ENCODE data around the gene SSC4D.
"Not testable (repeated sequence)": the region's sequence is repeated elsewhere in the genome, so short reads cannot be mapped to it uniquely, and the experiment has no call there.

Gene SSC4D

DNA sequence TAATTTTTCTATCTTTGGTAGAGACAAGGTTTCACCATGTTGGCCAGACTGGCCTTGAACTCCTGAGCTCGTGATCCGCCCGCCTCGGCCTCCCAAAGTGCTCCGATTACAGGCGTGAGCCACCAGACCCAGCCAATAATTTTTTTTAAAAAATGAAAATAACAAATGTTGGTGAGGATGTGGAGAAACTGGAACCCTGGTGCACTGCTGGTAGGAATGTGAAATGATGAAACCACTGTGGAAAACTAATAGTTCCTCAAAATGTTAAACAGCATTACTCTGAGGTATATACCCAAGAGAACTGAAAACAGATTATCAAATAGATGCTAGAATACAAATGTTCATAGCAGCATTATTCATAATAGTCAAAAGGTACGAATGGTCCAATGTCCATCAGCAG, 27.7 kb downstream of the SSC4D start:
- DNase-seq = no peak

DNA sequence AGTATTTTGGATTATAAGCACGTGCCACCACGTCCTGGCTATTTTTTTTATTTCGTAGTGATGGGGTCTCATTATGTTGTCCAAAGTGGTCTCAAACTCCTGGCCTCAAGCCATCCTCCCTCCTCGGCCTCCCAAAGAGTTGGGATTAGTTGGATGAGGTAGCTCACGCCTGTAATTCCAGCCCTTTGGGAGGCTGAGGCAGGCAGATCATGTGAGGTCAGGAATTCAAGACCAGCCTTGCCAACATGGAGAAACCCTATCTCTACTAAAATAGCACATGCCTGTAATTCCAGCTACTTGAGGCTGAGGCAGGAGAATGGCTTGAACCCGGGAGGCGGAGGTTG, 28.9 kb downstream of the SSC4D start:
- DNase-seq = no peak

- no peak for DNase-seq
These were observed 32.1 kb downstream of the SSC4D start for GRCh38 chr7:76377186-76377918.

DNA sequence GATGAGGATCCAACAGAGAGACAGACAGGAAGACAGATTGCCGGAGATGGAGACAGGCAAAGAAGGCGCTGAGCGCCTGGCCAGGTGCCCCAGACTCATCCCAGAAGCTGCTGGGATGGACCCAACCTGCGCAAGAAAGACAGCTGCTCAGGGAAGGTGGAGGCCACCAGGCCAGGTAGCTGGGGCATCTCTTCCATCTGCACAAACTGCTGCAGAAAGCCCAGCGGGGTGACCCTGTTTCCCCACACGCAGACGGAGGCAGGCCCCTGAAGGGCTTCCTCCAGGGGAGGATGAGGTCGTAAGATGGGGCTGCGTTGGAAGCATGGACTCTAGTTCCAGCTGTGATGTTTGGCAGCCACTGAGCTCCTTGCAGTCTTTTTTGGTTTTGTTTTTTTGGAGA, 34.2 kb downstream of the SSC4D start:
- no peak for DNase-seq

DNA sequence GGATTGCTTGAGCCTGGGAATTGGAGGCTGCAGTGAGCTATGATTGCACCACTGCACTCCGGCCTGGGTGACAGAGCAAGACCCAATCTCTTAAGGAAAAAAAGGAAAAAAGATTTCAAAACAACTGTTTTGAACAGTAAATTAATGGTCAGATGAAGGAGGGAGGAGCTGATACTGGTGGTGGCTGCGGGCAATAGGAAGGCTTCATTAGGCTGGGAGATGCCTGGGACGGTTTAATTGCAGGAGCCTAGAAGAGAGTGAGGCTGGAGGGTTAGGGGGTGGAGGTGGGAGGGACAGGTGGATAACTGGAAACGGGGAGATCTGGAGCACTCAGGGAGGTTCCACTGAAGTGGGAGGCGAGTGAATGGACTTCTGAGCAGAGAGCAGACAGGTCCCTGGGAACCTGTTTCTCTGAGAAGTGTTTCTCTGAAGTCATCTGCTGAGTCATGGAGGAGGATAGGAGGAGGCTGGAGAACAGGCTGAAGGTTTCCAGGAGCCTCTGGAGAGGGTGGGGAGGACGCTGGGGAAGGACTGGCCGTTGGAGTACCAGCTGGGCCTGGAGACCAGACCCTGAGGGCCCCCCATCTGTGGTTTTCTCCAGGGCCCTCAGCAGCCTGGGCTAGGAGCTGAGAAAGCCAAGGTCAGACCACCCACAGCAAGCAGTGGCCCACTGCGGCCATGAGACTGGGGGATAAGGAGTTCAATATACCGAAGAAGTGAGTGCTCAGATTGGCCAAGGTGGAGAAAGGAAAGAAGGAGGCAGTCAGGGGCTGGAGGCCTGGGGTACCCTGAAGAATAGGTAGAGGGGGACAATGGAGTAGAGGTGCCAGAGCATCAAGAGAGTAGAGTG, 36.3 kb downstream of the SSC4D start:
- DNase-seq = no peak

DNA sequence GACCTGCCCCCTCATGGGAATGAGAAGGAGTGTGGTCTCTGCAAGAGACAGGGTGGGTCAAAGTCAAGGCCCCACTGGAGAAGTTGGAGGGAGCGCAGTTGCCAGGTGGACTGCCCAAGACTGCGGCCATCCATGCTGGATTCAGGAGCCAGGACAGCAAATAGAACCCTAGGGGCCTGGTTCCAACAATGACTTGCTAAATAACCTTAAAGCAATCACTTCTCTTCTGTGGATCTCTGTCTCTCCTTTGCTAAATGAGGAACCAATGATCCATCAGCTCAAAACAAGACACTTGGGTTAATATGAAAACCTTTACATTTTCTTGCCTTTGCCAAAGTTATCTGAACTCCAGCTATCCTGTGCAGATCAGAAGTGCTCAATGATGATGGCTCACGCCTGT, 38.1 kb downstream of the SSC4D start:
- no peak for DNase-seq

DNA sequence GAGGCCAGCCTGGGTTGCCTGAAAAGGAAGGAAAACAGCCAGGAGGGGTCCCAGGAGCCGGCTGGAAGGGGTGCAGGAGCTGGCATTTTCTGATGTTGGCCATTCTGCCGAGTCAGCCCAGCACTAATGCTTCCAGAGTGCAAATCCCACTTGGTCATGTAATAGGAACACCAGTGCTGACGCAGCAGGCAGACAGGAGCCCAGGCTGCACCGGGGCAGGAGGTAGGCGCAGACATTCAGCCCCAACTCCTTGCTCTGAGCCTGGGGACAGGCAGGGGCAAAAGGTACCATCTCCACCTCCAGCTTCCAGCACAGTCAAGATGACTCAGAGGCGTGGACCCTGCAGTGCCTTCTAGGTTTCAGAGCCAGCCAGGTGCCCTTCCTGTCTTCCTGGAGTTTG, 40.5 kb downstream of the SSC4D start:
- DNase-seq = no peak

- DNase-seq = no peak
These were observed 41.3 kb downstream of the SSC4D start for GRCh38 chr7:76368190-76368589.

GRCh38 chr7:76364198-76364584, 45.3 kb downstream of the SSC4D start:
- no peak for DNase-seq

DNA sequence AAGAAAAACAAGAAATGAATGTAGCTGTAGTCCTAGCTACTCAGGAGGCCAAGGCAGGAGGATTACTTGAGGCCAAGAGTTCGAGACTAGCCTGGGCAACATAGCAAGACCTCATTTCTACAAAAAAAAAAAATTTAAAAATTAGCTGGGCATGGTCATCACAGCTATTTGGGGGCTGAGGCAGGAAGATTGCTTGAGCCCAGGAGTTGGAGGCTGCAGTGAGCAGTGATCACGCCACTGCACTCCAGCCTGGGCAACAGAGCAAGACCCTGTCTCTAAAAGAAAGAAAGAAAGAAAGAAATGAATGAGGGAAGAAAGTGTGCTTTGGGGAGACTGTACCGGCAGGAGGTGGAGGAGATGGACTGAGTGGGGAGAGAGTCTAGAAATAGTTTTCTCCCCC, 45.7 kb downstream of the SSC4D start:
- not testable (repeated sequence) for DNase-seq

DNA sequence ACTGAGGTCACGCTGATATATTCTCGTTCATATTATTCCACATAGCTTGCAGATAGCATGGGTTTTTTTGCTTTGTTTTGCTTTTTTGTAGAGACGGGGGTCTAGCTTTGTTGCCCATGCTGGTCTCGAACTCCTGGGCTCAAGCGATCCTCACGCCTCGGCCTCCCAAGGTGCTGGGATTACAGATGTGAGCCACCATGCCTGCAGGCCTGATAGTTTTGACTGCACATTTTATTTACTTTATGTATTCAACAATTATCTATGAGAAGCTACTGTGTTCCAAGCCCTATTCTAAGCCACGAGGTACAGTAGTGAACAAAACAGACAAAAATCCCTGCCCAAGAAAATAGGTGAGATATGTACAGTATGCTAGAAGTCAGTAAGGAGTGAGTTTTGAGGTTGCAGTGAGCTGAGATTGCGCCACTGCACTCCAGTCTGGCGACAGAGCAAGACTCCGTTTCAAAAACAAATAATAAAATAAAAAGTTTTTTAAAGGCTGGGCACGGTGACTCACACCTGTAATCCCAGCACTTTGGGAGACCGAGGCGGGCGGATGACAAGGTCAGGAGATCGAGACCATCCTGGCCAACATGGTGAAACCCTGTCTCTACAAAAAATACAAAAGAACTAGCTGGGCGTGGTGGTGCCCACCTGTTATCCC, 49.4 kb downstream of the SSC4D start:
- no peak for DNase-seq

- peak; percentile 99 for DNase-seq
These were observed 50.2 kb downstream of the SSC4D start for GRCh38 chr7:76359111-76359977.

DNA sequence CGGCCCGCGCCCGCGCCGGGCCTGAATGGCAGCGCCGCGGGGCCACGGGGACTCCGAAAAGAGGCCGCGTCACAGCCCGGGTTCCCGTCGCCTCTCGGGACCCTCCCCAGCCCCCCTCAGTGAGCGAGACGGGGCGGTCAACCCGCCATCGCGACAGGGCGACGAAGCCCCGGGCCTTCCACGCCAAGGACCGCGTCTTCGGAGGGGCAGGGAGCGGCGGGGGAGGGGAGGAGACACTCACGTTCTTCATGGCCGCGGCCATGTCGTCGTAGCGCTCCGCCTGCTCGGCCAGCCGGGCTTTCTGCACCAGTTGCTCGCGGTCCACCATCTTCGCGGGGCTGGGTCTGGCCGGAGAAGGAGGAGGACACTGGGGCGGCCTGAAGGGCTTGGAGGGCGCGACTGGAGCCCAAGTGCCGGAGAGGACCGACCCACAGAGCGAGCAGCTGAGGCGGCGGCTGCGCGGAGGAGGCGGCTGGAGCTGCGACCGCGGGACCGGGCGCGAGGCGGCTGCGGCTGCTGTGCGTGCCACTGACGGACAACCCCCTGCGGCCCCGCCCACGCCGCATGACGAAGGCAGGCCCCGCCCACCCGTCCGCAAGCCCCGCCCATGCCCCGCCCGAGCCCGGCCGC, 50.9 kb downstream of the SSC4D start, which contains the start of gene YWHAG:
Gene YWHAG, minus strand, starts transcription at position 511 of the 630 bp plus-strand sequence. Its CDS starts 183 bp downstream, at position 328.
- peak; percentile 97 for DNase-seq

DNA sequence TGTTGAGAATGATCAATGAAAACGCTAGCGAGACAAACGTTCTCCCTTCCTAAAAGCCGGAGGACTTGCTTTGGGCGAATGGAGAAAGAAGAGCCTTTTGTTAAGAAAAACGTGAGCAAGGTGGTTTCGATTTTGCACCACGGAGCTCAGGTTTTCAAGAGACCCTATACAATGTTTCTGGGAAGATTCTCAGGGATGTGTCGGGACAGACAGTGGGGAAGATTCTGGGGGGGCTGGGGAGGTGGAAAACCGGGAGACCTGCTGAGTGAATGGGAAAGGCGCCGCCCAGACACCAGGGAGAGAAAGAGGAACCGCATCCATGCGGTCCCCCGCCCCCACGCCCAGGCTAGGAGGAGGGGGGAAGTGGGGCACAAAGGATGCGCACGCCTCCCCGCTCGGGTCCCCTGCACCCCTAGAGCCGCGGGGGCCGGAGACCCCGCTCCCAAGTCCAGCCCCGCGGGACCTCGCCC, 51.5 kb downstream of the SSC4D start:
- peak; percentile 89 for DNase-seq

GRCh38 chr7:76357475-76358010, 52.0 kb downstream of the SSC4D start:
- peak; percentile 85 for DNase-seq

DNA sequence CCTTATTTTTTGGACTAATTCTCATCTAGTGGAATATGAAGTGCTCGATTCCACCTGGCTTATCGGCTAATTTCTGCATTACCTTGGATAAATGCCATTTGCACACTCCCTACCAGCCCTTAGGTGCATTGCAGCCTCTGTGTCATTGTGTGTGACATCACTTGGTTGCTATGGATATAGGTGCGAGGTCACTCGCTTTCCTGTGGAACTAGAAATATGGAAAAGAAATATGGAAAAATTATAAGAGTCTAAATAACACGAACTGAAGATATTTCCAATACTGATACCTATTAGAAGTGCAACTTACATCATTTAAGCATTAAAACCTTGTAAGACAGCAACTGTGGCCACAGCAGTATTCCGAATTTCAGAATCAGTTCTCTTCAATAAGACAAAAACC, 52.7 kb downstream of the SSC4D start:
- DNase-seq = peak; percentile 84

- DNase-seq = no peak
These were observed 53.4 kb downstream of the SSC4D start for GRCh38 chr7:76356115-76356514.

DNA sequence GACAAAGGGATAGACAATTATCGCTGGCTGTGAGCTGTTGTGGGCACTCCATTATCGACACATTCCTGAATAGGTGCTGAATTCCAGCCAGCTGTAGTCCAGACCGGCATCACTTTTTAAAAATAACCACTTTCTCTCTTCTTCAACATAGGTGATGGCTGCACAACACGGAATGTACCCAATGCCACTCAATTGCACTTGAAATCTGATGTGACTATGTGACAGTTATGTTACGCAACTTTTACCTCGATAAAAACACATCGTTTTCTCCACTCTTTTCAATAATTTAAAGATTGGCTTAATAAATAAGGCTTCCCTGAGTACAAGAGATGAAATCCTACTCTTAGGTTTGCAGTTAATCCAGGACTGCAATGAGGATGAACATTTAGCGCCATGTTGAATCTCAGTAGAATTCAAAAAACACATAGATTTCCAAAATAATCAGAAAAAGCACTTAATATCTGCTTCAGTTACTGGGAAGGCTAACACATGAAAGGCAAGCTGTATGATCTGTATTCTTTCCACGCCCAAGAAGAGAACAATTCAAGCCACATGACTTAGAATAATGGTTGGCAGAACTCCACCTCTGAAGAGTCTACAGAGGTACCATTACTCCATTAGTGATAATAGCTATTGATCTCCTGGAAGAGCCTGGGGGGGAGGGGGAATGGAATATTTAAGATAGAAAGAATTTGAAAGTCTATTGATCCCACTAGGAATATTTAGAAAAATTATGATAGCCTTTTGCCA, 54.3 kb downstream of the SSC4D start:
- no peak for DNase-seq

GRCh38 chr7:76354516-76354915, 55.0 kb downstream of the SSC4D start:
- DNase-seq = no peak

DNA sequence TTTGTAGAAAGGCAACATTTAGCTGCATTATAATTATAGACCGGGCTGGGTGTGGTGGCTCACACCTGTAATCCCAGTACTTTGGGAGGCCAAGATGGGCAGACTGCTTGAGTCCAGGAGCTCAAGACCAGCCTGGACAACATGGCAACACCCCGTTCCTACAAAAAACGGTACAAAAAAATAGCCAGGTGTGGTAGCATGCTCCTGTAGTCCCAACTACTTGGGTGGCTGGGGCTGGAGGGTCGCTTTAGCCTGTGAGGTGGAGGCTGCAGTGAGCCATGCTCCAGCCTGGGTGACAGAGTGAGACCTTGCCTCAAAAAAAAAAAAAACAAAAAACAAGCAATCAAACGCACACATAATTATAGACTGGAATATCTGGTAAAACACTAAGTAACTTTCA, 55.8 kb downstream of the SSC4D start:
- DNase-seq = no peak

DNA sequence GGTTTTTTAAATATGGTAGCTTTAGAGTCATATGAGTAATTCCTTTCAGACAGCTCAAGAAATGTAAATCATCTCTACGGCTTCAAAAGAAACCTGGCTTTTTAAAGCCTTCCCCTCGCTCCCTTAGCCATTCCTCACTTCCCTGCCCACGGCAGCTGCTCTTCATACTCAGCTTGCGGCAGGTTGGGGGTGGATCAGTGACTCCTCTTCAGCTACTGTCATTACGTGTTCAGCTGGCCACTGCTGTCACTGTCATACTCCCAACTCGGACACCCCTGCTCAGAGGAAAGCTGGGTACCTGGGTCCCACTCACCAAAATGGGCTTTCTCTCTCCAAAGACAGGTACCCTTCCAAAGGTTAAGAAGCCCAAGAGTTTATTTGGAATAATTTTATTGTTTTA, 57.3 kb downstream of the SSC4D start:
- no peak for DNase-seq
